ENCODE results near the gene TOMM40L. TPM values are rescaled to one million over a fixed set of nuclear protein-coding genes. Genes with fewer than 3 reads are reported as not detected.

TOMM40L gene
- 10 to 100 TPM; 31.2 to 34.8 TPM for total RNA-seq
- long read RNA-seq, partial matches to known transcripts, result 1 of 14 reads
- long read RNA-seq, other reads (novel, unspliced or antisense), result 4 of 14 reads

DNA sequence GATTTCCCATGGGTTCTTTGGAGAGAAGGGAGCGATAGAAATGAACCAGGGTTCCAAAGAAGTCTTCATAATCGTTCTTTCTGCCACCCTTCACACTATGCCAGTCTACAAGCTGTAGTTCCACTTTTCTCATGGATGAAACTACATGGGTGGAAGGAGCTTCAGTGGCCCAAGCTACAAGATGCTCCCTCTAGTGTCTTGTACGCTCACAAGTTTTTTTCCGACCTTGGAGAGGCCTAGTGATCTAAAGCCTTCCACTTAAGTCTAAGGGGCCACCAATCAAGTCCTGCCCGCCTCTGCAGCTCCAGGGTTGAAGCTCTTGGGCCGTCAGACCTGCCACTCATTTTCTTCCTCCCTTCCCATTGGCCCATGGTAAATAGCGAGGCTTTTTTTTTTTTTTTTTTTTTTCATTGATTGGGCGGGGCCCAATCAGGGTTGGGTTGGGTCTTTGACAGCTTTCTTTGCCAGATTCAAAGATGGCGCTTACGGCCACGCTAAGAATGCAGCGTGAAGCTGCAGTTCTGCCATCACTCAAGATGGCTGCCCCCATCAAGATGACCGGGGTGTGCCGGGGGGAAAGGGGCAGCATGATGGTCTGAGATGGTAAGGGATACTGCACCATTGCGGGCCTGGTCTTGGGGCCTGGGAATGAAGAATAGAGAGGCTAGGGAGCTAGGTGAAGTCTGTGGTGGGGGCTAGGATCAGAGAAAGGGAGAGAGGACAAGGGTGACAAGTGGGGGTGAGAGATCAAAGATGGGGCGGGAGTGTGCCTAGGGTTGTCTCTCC is at the start of gene TOMM40L:
Gene TOMM40L, plus strand, starts transcription at position 527 of the 786 bp plus-strand sequence. CDS start 430 bp downstream, outside the sequence.
- intact Hi-C loops (cut with DNase I), result loop anchor here (2.0 to 10.0 kb wide), 3 partner anchors 17 to 159 kb away; no protein-coding TSS in a partner anchor
- peak; percentile 97 for ATAC-seq
- peak; percentile 94 for DNase-seq

DNA sequence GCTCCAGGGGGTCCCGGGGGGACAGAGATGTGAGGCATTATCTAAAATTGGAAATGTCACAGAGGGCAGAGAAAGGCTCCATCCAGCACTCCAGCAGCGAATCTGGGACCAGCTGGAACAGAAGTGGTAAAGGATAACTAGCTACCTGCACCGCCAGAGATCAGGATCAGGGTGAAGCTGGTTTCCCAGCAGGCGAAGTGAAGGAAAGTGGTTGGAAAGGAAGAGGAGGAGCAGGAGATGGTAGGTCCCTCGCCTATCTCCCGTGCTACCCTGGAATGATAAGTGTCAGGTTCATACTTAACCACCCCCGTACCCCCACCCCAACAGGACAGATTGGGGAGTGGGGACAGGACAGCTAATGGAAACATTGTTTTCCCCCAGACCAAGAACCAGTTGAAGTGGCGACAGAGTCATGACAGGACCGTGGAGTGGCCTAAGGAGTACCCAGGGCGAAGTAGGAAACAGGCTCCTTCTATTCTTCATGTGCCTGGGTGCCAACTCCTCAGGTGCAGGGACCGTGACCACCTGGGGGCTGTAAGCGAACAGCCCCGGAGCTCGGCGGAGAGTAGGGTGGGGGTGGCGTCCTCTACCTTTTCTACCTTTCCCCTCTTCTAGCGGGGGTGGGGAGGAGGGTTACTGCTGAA is 49.3 kb upstream of the TOMM40L start:
- intact Hi-C loops (cut with DNase I), result no loop called here
- peak; percentile 0 for ATAC-seq
- peak; percentile 7 for DNase-seq

DNA sequence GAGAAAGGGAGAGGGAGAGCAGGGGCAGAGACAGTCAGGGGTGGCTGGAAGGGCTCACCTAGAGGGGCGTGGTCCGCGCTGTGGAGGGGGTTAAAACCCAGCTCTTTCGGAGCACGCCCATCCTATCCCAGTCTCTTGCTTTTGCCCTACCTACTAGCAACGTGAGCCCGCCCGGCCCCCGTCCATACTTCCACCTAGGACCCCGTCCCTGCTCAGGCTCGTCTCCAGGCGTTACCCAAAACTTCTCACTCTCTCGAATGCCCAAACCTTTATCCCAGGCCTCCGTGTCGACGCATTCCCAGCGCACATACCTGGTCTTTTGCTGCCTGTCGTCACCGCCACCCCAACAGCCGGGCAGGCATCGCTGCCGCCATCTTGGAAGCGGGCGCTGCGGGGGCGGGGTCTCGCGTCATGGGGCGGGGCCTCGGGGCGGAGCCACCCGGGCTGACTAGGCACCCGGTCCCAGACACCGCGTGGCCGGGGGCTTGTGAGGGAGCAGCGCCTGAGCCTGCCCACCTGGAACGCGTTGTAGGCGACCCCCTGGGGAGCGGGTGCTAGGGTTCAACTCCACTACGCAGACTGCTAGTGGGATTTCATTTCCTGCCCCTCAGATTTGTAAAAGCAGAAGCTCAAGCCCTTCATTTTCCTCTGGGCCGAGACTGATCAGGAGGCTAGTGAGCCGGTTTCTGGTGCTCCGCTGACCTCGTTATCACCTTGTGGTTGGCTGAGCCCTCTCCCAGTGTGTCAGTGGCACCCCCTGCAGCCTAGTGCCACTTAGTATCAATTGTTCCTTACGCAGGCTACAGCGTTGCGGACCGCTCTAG is 48.5 kb upstream of the TOMM40L start, which contains the start of gene B4GALT3:
Gene B4GALT3, minus strand, starts transcription at position 396 of the 824 bp plus-strand sequence. CDS start 1,447 bp downstream, outside the sequence.
- DNase-seq (peak; percentile 92), ATAC-seq (peak; percentile 96 to 97)
- intact Hi-C loops (cut with DNase I), result no loop called here

DNA sequence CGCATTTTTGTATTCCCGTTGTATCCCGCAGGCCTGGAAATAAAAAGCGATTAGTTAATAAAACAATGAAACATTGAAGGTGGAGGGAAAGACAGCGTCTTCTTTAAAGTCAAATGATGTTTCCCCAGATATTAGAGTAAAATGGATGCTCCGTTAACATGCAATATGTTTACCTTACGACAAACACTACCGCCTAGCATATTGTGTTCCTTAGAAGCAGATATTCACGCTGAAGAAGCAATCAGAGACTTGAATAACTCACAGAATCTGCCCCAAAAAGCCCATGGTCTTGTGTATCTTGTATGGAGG is 48.0 kb upstream of the TOMM40L start:
- intact Hi-C loops (cut with DNase I), result no loop called here
- DNase-seq (no peak), ATAC-seq (no peak)

DNA sequence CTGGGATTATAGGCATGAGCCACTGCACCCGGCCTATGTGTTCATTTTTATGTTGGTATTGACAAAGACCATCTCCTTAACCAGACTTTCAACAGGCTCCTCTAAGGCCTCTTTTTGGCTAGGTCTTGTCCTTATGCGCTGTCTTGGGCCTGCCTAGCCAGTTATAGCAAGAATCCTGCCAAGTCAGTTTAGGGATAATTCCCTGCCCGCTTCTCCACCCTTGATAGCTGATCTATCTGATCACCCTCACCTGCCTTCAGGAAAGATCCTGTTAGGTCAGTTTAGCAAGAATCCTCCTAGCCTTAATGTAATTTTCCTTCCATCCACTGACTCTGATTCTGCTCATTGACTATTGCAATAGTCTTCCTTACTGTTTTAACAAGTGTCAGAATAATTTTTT is 46.2 kb upstream of the TOMM40L start:
- ATAC-seq (no peak), DNase-seq (no peak)
- intact Hi-C loops (cut with DNase I), result no loop called here

DNA sequence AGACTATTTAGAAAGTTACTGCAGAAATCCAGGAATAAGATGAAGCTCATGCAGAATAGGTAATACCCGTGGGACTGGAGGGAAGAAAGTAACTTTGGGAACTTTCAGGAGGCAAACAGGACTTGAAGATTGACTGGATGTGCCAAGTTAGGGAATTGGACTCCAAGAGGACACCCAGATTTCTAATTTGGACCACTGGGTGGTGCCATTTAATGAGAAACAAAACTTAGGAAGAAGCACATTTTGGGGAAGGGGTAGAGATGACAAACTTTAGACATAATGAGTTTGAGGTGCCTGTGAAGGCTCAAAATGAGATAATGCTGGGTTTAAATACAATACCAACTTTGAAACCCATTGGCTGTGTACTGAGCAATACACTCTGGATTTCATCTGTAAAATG is 45.2 kb upstream of the TOMM40L start:
- ATAC-seq (no peak), DNase-seq (peak; percentile 2)
- intact Hi-C loops (cut with DNase I), result no loop called here

DNA sequence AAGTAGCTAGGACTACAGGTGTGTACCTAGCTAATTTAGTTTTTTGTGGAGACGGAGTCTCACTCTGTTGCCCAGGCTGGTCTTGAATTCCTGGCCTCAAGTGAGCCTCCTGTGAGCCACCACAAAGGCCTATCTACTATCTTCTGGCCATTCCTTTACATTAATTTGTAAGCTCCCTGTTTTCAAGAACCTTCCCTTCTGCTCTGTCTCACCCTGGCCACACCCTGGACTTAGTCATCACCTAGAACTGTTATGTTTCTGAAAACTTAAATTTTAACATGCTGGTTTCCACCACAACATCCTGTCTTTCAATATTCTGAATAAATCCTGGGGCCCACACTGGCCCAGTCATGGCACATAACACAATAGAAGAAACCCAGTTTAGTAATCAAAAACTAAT is 43.6 kb upstream of the TOMM40L start:
- DNase-seq, result peak; percentile 19

DNA sequence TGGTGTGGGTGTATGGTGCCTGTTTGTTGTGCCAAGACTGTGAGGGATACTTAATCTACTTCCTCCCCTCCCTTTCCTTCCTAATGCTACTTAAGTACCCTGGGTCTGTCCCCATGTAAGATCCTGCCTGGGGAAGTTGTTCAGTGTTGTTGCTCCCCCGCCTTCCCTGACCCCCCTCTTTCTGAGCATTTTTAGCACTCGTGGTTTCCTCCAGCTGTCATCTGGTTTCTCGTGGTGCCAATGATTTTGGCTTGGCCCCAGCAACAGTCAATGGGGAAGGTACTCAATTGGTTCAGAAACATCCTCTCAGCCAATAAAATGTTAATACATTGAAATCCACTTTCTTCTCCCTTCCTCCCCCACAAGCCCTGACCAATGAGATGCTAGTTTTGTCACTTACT is 40.6 kb upstream of the TOMM40L start:
- DNase-seq (peak; percentile 88), ATAC-seq (peak; percentile 85 to 93)
- intact Hi-C loops (cut with DNase I), result no loop called here

More for the DNA sequence above, 43.6 kb upstream of the TOMM40L start:
- no peak for ATAC-seq
- intact Hi-C loops (cut with DNase I), result no loop called here

DNA sequence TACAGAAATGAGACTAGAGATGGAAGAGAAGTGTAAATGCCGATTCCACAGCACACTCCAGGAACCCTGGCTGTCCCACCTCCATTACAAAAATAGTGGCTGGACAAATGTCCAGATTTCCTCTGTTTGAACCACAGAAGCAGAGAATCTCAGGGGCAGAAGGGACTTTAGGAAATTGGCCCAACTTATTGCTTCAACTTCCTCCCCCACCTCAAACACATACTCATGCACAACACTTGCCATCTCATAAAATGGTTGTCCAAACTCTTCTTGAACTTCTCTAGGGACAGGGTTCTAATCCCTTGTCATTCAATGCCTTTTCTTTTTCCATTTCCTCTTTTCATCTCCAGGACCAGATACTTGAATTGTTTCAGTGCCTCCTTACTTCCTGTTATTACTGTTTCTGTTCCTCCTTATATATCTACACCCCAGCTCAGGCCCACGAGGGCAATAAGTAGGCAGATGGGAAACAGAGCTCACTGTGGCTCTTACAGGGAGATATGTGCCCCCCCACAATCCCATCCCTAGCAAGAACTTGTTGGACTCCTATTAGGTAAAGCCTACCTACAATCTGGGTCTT is 40.0 kb upstream of the TOMM40L start:
- DNase-seq, result peak; percentile 20
- intact Hi-C loops (cut with DNase I), result no loop called here
- peak; percentile 13 to 33 for ATAC-seq

DNA sequence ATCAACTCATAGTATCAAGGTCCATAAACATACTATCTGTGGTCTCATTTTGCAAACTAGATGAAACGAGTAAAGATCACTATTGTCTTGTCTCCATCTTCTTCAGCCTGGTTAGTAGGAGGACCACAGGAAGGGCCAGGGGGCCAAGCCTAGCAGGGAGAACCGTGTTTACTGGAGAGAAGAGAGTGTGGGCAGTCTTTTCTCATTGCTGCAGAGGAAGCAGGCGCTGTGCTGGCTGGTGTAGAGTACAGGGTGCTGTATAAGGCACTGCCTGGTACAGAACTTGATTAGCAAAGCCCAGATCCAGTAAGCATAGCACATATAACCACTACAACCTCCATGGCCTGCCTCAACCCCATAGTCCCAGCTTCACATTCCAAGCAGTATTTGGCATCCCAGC is 38.5 kb upstream of the TOMM40L start:
- DNase-seq (peak; percentile 20), ATAC-seq (peak in 1 of 2 donors; percentile 3)
- intact Hi-C loops (cut with DNase I), result no loop called here

DNA sequence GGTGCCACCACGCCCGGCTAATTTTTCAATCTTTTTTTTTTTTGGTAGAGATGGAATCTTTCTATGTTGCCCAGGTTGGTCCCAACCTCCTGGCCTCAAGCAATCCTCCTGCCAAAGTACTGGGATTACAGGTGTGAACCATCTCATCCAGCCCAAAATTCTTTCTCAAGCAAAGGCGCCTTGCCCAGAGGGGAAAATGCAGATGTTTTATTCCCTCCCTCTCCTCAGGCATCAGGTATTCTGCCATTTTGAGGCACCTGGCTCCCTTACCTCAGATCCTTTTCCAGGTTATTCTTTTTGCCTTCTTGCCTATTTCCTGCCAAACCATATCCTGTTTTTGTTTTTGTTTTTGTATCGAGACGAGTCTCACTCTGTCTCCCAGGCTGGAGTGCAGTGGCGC is 37.5 kb upstream of the TOMM40L start:
- no peak for ATAC-seq
- intact Hi-C loops (cut with DNase I), result no loop called here
- DNase-seq, result no peak

DNA sequence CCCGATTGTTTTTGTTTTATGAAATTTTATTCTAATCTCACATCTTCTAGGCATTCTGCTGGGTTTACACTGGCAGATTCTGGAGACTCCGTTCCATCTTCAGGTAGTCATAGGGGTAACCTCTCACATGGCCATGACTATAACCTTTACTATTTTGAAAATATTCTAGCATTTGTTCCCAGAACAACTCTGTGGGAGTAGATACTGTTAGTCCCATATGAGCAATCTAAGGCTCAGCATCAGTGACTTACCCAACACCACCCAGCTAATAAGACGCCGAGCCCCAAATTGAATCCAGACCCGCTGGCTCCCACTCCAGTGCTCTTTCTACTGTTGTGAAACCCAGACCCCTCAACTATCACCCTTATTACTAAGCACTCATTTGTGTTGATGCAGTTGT is 36.8 kb upstream of the TOMM40L start:
- intact Hi-C loops (cut with DNase I), result no loop called here
- ATAC-seq (no peak), DNase-seq (peak; percentile 27)

DNA sequence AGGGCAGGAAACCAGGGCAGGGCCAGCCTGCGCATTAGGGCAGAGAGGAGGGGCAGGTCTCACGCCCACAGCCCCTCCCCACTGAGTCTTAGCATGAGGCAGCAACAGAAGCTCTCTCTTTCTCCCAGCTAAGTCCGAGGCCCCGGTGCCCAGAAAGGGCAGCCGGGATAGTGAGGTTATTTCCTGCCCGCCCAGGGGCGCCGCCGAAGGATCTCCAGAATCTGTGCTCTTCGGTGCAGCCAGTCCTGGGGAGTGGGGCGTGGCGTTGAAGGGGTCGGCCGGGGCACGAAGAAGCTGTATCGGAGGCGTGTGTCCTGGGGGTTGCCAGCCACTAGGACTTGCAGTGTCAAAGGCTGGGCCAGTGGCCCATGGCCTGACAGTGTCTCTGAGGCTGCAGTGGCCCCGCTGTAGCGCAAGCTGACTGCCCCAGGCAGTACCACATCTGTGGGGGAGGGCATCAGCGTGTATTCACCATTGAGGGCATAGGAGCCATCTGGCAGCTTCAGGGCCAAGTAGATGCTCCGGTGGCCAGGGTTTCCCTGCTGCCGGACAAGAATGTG is 34.8 kb upstream of the TOMM40L start:
- ATAC-seq (no peak), DNase-seq (peak; percentile 42)
- intact Hi-C loops (cut with DNase I), result loop anchor here (10.0 kb wide), 2 partner anchors 184 to 194 kb away; no protein-coding TSS in a partner anchor

DNA sequence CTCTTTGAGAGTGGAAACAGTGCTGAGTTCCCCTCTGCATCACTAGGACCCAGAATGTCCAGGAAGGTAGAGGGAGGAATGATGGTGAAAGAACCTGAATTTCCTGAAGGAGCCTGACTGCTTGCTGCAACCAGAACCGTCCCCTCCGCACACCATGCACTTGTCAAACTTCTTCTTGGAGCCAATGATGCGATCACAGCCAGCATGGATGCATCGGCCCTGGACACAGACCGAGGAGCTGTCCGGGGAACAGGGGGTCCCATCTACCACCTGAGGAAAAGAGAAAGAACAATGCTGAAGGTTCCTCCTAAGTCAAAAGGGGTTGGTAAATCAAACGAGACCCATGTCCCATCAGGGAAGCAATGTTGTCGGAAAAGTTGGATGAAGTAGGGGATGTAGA is 33.9 kb upstream of the TOMM40L start:
- DNase-seq, result no peak
- intact Hi-C loops (cut with DNase I), result loop anchor here (10.0 kb wide), 2 partner anchors 183 to 193 kb away; no protein-coding TSS in a partner anchor

DNA sequence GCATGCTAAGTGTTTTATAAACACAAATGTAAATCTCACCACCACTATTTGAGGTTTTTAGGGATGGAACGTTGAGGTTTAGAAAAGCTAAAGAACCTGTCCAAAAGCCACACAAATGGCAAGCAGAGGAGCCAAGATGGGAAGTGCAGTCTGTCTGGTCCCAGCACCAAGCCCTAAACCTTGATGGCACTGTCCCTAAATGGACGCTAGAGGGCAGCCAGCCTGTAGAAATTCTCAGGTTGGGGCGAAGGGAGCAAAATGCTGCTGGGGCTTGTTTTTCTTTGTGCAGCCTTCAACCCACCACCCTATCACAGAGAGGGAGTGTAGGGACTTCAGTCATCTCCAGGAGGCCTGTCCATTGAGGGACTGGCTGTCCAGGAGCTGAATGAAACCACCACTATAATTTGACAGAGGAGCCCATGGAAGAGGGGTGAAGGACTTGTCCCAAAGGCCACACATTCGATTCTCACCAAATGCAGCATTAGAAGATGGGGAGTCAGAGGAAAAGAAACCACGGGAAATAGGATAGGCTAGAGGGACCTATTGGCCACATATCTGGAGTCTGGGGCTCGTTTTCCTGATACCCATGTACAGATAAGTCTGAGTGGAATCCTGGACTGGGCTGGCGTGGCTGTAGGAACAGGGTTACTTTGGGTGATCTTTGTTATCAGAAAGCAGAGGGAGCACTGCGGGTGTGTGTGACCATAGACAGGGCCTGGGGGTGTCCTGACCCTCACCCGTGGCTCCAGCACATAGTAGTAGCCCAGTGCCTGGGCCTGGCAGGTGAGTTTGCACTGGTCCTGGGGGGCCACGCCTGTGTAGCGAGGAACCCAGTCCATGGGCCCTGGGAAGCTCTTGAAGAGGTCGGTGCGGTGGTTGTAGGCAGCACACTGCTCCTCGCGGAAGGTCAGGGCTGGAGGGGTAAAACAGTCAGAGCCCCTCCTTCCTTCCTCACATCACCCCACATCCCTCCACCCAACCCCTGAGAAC is 33.1 kb upstream of the TOMM40L start:
- intact Hi-C loops (cut with DNase I), result loop anchor here (10.0 kb wide), 2 partner anchors 182 to 192 kb away; no protein-coding TSS in a partner anchor
- ATAC-seq (peak; percentile 44 to 53), DNase-seq (peak; percentile 67)

More for the DNA sequence above, 33.9 kb upstream of the TOMM40L start:
- ATAC-seq, result no peak

DNA sequence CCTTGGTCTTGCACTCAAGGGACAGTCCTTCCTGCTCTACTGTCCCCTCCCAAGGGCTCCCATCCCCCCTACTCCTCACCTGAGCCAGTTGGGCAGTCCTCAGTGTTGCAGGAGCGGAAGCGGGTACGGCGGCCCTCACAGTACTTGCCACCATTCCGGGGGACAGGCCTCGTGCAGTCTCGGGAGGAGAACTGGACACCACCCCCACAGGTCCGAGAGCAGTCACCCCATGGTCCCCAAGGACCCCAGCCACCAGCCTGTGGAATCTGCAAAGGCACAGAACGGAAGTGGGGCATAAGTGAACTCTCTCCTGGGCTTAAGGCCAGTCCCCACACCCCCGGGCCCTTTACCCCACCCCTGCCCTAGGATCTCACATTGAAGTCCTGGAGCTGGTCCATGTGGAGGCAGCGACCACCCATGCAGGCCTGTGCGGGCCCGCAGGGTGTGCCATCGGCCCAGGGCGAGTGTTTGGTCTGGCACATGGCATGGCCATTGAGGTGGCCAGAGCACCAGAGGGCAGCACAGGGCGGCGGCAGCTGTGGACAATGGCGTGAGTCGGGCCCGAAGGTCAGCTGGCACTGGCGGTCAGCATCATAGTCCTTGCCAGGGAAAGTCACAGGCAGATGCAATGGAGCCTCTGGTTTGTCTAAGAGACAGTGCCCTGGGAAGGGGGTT is 32.2 kb upstream of the TOMM40L start:
- intact Hi-C loops (cut with DNase I), result loop anchor here (10.0 kb wide), 2 partner anchors 181 to 191 kb away; no protein-coding TSS in a partner anchor
- ATAC-seq (peak in 1 of 2 donors; percentile 18), DNase-seq (peak; percentile 45)

DNA sequence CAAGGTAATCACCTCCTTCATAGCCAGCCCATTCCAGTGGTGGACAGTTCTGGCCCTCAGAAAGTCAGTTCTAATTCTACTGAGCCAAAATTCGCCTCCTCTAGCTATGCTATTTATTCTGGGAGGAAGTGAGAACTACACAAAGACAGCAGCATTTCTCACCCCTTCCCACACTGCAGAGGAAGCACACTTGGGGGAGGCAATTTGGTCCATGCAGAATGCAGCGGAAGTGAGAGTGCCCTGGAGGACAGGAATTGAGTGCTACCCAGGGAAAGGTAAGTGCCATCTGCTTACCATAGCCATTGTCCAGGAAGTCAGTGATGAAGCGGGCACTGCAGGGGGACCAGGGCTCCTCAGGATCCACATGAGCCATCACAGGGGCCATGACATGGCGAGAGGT is 30.7 kb upstream of the TOMM40L start:
- DNase-seq (peak; percentile 17), ATAC-seq (no peak)
- intact Hi-C loops (cut with DNase I), result loop anchor here (10.0 kb wide), 2 partner anchors 180 to 190 kb away; no protein-coding TSS in a partner anchor

Measured in left cardiac atrium (tissue), 4 donors.